ENCODE measurements around the gene ZNF121. TPM values are rescaled to one million over a fixed set of nuclear protein-coding genes. Genes with fewer than 3 reads are reported as not detected.

The ZNF121 gene
- total RNA-seq, 1 donor from 2014 or later = 24.1 TPM

DNA sequence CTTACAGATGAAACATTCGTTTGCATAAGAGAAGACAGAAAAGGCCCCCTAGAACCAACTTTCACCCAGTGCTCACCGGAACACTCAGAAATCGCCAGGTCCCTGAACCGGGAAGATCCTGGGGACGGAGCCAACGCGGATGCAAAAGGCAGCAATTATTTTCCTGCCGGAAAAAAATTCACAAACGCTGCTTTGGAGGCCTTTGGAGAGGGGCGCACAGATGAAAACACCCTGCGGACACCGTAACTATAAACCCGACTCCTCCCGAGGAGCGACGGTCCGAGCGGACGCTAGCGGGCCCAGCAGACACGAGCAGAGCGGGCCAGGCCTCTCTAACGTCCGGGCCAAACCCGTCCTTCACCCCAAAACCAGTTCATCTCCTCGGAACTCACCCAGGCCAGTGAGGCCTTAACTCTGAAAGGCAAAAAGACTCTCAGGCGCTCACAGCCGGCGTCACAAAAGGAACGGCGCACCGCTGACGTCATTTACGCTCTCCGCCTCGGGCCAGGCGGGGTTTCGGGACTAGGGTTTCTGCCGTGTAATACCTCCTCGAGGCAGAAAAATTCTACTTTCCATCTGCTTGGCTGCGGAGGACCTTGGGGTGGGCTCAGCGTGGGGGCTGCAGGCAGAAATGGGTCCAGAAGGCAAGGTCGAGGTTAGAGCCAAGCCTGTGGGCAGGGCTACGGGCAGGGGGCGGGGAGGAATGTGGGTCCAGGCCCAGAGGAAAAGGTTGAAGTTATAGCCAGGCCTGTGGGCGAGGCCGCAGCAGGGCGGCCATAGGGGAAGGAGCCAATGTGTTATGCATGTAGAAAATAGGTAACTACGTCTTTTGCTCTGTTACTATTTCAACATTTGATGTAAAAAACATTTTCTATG is 45.9 kb downstream of the ZNF121 start, which contains the start of gene ZNF426:
Gene ZNF426, minus strand, starts transcription at position 463 of the 876 bp plus-strand sequence. CDS start 2,413 bp downstream, outside the sequence.
- peak; percentile 84 to 91 for DNase-seq (ENCODE audit: low read depth in 2 of 2)

DNA sequence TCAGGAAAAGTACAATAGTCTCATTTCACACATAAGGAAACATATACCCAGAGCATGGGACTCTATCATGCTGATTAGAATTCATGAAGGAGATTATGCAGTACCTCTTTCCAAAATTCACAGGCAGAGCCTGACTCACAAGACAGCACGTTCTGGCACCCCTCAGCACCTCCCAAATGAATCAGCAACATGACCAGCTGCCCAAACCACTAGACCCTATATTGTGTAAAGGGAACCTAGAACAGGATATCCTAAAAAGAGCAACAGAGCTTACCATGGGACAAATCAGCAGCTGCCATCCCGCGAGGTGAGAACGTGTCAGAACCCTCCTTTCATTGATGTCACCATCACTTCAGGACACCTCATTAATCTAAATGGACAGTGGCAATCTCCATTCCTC is 48.4 kb downstream of the ZNF121 start:
- no peak for DNase-seq (ENCODE audit: low read depth in 2 of 2)

DNA sequence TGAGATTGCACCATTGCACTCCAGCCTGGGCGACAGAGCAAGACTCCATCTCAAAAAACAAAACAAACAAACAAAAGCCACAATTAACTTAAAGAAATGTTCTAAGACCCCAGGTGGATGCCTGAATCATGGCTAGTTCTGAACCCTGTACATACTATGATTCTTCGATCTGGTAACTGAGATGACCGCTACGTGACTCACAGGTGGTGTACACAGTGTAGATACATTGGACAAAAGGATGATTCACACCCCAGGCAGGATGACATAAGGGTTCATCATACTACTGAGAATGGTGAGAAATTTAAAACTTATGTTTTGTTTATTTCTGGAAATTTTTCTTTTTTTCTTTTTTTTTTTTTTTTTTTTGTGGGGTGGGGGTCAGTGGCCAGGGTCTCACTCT is 52.4 kb downstream of the ZNF121 start:
- DNase-seq (ENCODE audit: low read depth in 2 of 2) = no peak

DNA sequence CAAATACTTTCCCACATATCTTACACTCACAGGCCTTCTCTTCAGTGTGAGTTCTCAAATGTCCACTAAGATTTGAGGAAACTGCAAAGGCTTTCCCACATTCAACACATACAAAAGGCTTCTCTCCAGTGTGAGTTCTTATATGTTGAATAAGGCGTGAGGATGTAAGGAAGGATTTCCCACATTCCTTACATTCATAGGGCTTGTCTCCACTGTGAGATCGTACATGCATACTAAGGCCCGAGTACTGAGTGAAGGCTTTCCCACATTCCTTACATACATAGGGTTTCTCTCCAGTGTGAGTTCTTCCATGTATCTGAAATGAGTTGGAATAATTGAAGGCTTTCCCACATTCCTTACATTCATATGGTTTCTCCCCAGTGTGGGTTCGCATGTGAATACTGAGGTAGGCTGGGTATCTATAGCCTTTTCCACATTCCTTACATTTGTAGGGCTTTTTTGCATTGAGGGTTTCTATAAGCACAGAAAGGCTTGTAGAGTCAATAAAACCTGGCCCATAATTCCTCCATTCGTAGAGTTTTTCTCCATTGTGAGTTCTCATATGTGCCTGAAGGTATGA is 55.5 kb downstream of the ZNF121 start:
- no peak for DNase-seq (ENCODE audit: low read depth in 2 of 2)

DNA sequence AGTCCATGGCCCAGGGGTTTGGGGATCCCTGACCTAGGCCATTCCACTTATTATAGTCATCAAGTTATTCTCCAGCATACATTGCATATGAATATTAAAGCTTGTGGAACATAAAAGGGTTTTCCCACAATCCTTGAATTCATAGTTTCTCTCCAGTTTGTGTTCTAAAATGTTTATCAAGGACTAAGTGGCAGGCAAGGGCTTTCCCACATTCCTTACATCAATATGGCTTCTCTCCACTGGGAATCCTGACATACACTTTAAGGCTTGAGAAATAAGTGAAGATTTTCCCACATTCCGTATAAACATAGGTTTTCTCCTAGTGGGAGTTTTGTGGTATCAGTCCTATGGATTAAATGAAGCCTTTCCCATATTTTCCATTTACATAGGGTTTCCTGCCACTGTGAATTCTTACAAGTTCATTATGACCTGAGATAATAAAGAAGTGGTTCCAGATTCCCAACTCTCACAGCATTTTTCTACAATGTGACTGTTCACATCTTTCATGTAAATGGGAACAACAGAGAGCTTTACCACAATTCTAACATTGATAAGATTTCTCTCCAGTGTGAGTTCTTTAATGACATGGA is 60.3 kb downstream of the ZNF121 start:
- no peak for DNase-seq (ENCODE audit: low read depth in 2 of 2)

Other genes starting within 250 kb of the ZNF121 start
- gene ZNF177, start 221.5 kb downstream of the ZNF121 start, total RNA-seq = 0.51 and 0.89 TPM in 2 replicates
- 6.5 and 9.7 TPM in 2 replicates for gene ZNF266, start 148.9 kb downstream of the ZNF121 start, total RNA-seq
- under 0.01 TPM in 2 replicates for gene ZNF560, start 85.9 kb downstream of the ZNF121 start, total RNA-seq
- gene ZNF426, start 45.9 kb downstream of the ZNF121 start, total RNA-seq = 15.9 and 17.7 TPM in 2 replicates
- 21.7 and 24.8 TPM in 2 replicates for gene ZNF561, start 36.7 kb upstream of the ZNF121 start, total RNA-seq
- 18.4 and 20.5 TPM in 2 replicates for gene ZNF562, start 90.6 kb upstream of the ZNF121 start, total RNA-seq
- 3.6 and 5.1 TPM in 2 replicates for gene ZNF846, start 184.2 kb upstream of the ZNF121 start, total RNA-seq
- 6.3 and 9.5 TPM in 2 replicates for gene FBXL12, start 234.6 kb upstream of the ZNF121 start, total RNA-seq
- gene UBL5, start 243.4 kb upstream of the ZNF121 start, total RNA-seq = 158 and 223 TPM in 2 replicates